Left colon (tissue), 2 donors: Measurements from ENCODE around the gene CYP26C1. TPM values are rescaled to one million over a fixed set of nuclear protein-coding genes. Genes with fewer than 3 reads are reported as not detected.
A peak's percentile ranks its signal among the peaks of the same experiment; 100 is the strongest.
"Not testable (repeated sequence)": the region's sequence is repeated elsewhere in the genome, so short reads cannot be mapped to it uniquely, and the experiment has no call there.

Experiments used
- ATAC-seq: fragments of 200-7000 bp; cut with Tn5 transposase; one replicate; pipeline ENCODE4 v1.9.1; 2020; ENCODE audit warnings: mild to moderate bottlenecking, moderate library complexity
- DNase-seq, 2 donors: peaks; one replicate each; pipeline ENCODE4 v3.0.0-alpha.2; 2020
- intact Hi-C, 2 donors: fragments of 100-400 bp; cut with DNase I in 1 of 2; cut with micrococcal nuclease in 1 of 2; formaldehyde crosslinking; loops; one replicate each; pipeline versions ENCODE4 v1.11.2 to v1.14.0; 2022; cut with DNase I, micrococcal nuclease
- total RNA-seq, 2 donors: library from RNA; stranded (reverse); fragmentation: NEBNext Ultra II Directional; extraction: Animal tissue kit (Norgen Biotek cat#: 25700); gene quantifications; one replicate each; pipeline ENCODE4 v1.2.1, GENCODE V29; 2021
- donor health status: DM: no; HTN: no; CAD: no.
- donor health status: DM: yes; HTN: yes; CAD: no.

CYP26C1 gene
- total RNA-seq, 2 donors from 2014 or later = 0.14 TPM; not detected in 1

- intact Hi-C loops = no loop called here
- no peak for ATAC-seq
- no peak for DNase-seq
Observed at GRCh38 chr10:93096901-93097300, 36.3 kb downstream of the CYP26C1 start.

GRCh38 chr10:93097386-93097785 is 36.8 kb downstream of the CYP26C1 start:
- intact Hi-C loops = no loop called here
- ATAC-seq (no peak), DNase-seq (no peak)

GRCh38 chr10:93098816-93099215 is 38.2 kb downstream of the CYP26C1 start:
- intact Hi-C loops = no loop called here
- DNase-seq = no peak
- ATAC-seq = no peak

GRCh38 chr10:93099670-93100069 is 39.1 kb downstream of the CYP26C1 start:
- no peak for ATAC-seq
- DNase-seq = no peak
- intact Hi-C loops = no loop called here

GRCh38 chr10:93101148-93101547 is 40.5 kb downstream of the CYP26C1 start:
- ATAC-seq, intact Hi-C loops: not testable (repeated sequence)

GRCh38 chr10:93103953-93104352 is 43.4 kb downstream of the CYP26C1 start:
- DNase-seq = no peak
- intact Hi-C loops = no loop called here
- ATAC-seq = no peak

More at GRCh38 chr10:93101148-93101547, 40.5 kb downstream of the CYP26C1 start:
- DNase-seq = not testable (repeated sequence)

GRCh38 chr10:93106631-93107072 is 46.1 kb downstream of the CYP26C1 start:
- intact Hi-C loops = no loop called here
- no peak for DNase-seq
- no peak for ATAC-seq

- DNase-seq (no peak), ATAC-seq (no peak)
- intact Hi-C loops = loop anchor here in 1 of 2 donors (10.0 kb wide), 1 partner anchor 174 kb away; no protein-coding TSS in a partner anchor
Observed at GRCh38 chr10:93110472-93111146, 50.0 kb downstream of the CYP26C1 start.

- ATAC-seq (peak; percentile 89), DNase-seq (no peak)
Observed at GRCh38 chr10:93113042-93113441, 52.4 kb downstream of the CYP26C1 start.

GRCh38 chr10:93115661-93116383 is 55.2 kb downstream of the CYP26C1 start:
- intact Hi-C loops = loop anchor here in 1 of 2 donors (10.0 kb wide), 1 partner anchor 169 kb away; no protein-coding TSS in a partner anchor
- ATAC-seq = peak; percentile 83
- DNase-seq = peak; percentile 54 to 86

More at GRCh38 chr10:93113042-93113441, 52.4 kb downstream of the CYP26C1 start:
- intact Hi-C loops = loop anchor here in 1 of 2 donors (10.0 kb wide), 1 partner anchor 172 kb away; no protein-coding TSS in a partner anchor

Other genes starting within 250 kb of the CYP26C1 start
- 10 to 100 TPM; 13.2 to 13.6 TPM for gene EXOC6, start 212.3 kb upstream of the CYP26C1 start, total RNA-seq
- not detected for gene CYP26A1, start 13.1 kb downstream of the CYP26C1 start, total RNA-seq